Neuronal stem cell (in vitro differentiated cells): Measurements from ENCODE around the gene FHIT.

Experiments
- DNase-seq: peaks from one replicate; pipeline ENCODE4 v3.0.0-alpha.2; 2013; ENCODE audit warnings: low spot score
- H2AFZ ChIP-seq: one replicate; pipeline ENCODE4 v1.6.1; 2013; ENCODE audit warnings: mild to moderate bottlenecking, low read length, inconsistent platforms
- H2AK5ac ChIP-seq: 2 replicates; pipeline ENCODE4 v1.6.1; 2013; ENCODE audit warnings: low read depth, mild to moderate bottlenecking, inconsistent platforms, low read length, moderate library complexity, mixed read lengths
- H2BK120ac ChIP-seq: 2 replicates; pipeline ENCODE4 v1.6.1; 2013; ENCODE audit warnings: low read depth, mild to moderate bottlenecking, inconsistent platforms, low read length, moderate library complexity, mixed read lengths
- H2BK12ac ChIP-seq: one replicate; pipeline ENCODE4 v1.6.1; 2013; ENCODE audit warnings: low read length, inconsistent platforms
- H2BK15ac ChIP-seq: 2 replicates; pipeline ENCODE4 v1.6.1; 2013; ENCODE audit warnings: mild to moderate bottlenecking, low read length, inconsistent platforms, mixed read lengths
- H2BK5ac ChIP-seq: one replicate; pipeline ENCODE4 v1.6.1; 2013; ENCODE audit warnings: inconsistent platforms, mild to moderate bottlenecking, low read length, moderate library complexity
- H3K14ac ChIP-seq: one replicate; pipeline ENCODE4 v1.6.1; 2013; ENCODE audit warnings: low read length, inconsistent platforms
- H3K18ac ChIP-seq: 2 replicates; pipeline ENCODE4 v1.6.1; 2013; ENCODE audit warnings: low read length, inconsistent platforms
- H3K23ac ChIP-seq: 2 replicates; pipeline ENCODE4 v1.6.1; 2013; ENCODE audit warnings: low read depth, mild to moderate bottlenecking, mixed read lengths, low read length, inconsistent platforms; ENCODE audit not compliant: poor library complexity
- H3K27ac ChIP-seq: replicated peaks from 3 replicates; pipeline ENCODE4 v1.5.1; 2013; ENCODE audit warnings: low read length, inconsistent platforms
- H3K27me3 ChIP-seq, 3 experiments: 2 replicates each; pipeline ENCODE4 v1.6.1; 2013; ENCODE audit warnings: low read length in 3 of 3, mild to moderate bottlenecking in 2 of 3, inconsistent platforms in 1 of 3, low read depth in 1 of 3, mixed read lengths in 1 of 3, moderate library complexity in 1 of 3; ENCODE audit not compliant: control insufficient read depth in 3 of 3, insufficient read depth in 3 of 3
- H3K36me3 ChIP-seq, 2 donors: replicated peaks in 1 of 2; 2 replicates each; pipeline ENCODE4 v1.6.1; 2013; ENCODE audit warnings: low read length in 2 of 2; ENCODE audit not compliant: control insufficient read depth in 2 of 2, insufficient read depth in 2 of 2
- H3K4ac ChIP-seq: 2 replicates; pipeline ENCODE4 v1.6.1; 2013; ENCODE audit warnings: inconsistent platforms, mild to moderate bottlenecking, low read length, moderate library complexity
- H3K4me1 ChIP-seq, 2 donors: 1 replicate in 1 of 2; 2 replicates in 1 of 2; pipeline ENCODE4 v1.6.1; 2013; ENCODE audit warnings: low read length in 2 of 2, low read depth in 1 of 2; ENCODE audit not compliant: control insufficient read depth in 2 of 2, insufficient read depth in 1 of 2
- H3K4me2 ChIP-seq: one replicate; pipeline ENCODE4 v1.6.1; 2013; ENCODE audit warnings: mild to moderate bottlenecking, low read length, inconsistent platforms; ENCODE audit not compliant: insufficient read depth, poor library complexity, severe bottlenecking
- H3K4me3 ChIP-seq, 2 donors: 2 replicates each; pipeline ENCODE4 v1.5.1; 2013; ENCODE audit warnings: low read length in 2 of 2, mild to moderate bottlenecking in 2 of 2, inconsistent platforms in 1 of 2, moderate library complexity in 1 of 2
- H3K79me1 ChIP-seq: one replicate; pipeline ENCODE4 v1.6.1; 2013; ENCODE audit warnings: low read depth, mild to moderate bottlenecking, inconsistent platforms, low read length, moderate library complexity
- H3K9ac ChIP-seq: one replicate; pipeline ENCODE4 v1.6.1; 2013; ENCODE audit warnings: mild to moderate bottlenecking, low read depth, low read length, inconsistent platforms; ENCODE audit not compliant: poor library complexity
- H3K9me3 ChIP-seq, 2 donors: replicated peaks in 1 of 2; 2 replicates each; pipeline versions ENCODE3 to v1.6.1; 2013; ENCODE audit warnings: low read length in 2 of 2, mild to moderate bottlenecking in 2 of 2, inconsistent platforms in 1 of 2, low read depth in 1 of 2, mixed read lengths in 1 of 2, moderate library complexity in 1 of 2; ENCODE audit not compliant: control insufficient read depth in 2 of 2, insufficient read depth in 1 of 2
- H4K8ac ChIP-seq: one replicate; pipeline ENCODE4 v1.6.1; 2013; ENCODE audit warnings: low read depth, mild to moderate bottlenecking, inconsistent platforms, low read length, moderate library complexity
- H4K91ac ChIP-seq: one replicate; pipeline ENCODE4 v1.6.1; 2013; ENCODE audit warnings: low read length, low read depth, mild to moderate bottlenecking, inconsistent platforms; ENCODE audit not compliant: poor library complexity
- WGBS, 2 donors: extraction: QIAGEN DNeasy Blood & Tissue Kit; methylation state at CpG; one replicate each; pipeline ENCODE4 v1.1.7; 2013; ENCODE audit warnings: missing lambda C conversion rate in 2 of 2, mixed read lengths in 1 of 2; ENCODE audit not compliant: insufficient read length in 2 of 2, insufficient replicate concordance in 1 of 2; ENCODE audit errors: extremely low coverage in 2 of 2; 5-methylcytosine and 5-hydroxymethylcytosine counted together

FHIT gene

GRCh38 chr3:60262546-60262945 lies 988.7 kb downstream of the FHIT start:
- no peak for DNase-seq
- Histone ChIP-seq H3K9me3 (no peaks in the 10 kb centered on the region), H3K23ac (no peak overlapping the region), H2BK5ac (no peak overlapping the region), H3K9ac (no peak overlapping the region), H3K27me3 (no peaks in the 10 kb centered on the region), H3K4ac (no peak overlapping the region), H4K8ac (no peak overlapping the region), H2AK5ac (no peak overlapping the region), H3K18ac (no peak overlapping the region), H2BK12ac (no peak overlapping the region), H3K36me3 (no peaks in the 10 kb centered on the region), H2BK120ac (no peak overlapping the region), H3K4me3 (no peak overlapping the region), H3K79me1 (no peaks in the 10 kb centered on the region), H3K27ac (no peak overlapping the region), H3K14ac (no peak overlapping the region), H3K4me2 (no peak overlapping the region), H4K91ac (no peak overlapping the region), H2AFZ (no peak overlapping the region), H3K4me1 (no peaks in the 10 kb centered on the region), H2BK15ac (no peak overlapping the region)
- WGBS, 2 donors: no CpG with 5 or more reads among the region's 2 CpGs

DNA sequence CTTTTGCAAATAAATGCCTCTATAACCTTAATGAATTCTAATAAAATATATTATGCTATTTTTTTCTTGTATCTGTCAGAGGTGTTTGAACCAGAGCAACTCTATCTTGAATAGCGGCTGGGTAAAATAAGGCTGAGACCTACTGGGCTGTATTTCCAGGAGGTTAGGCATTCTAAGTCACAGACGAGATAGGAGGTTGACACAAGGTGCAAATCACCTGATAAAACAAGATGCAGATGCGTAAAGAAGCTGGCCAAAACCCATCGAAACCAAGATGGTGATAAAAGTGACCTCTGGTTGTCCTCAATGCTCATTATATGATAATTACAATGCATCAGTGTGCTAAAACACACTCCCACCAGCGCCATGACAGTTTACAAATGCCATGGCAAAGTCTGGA lies 990.7 kb downstream of the FHIT start:
- Histone ChIP-seq H2BK15ac (no peak overlapping the region), H3K18ac (no peak overlapping the region), H4K8ac (no peak overlapping the region), H3K4me3 (no peak overlapping the region), H2BK5ac (no peak overlapping the region), H3K27me3 (no peaks in the 10 kb centered on the region), H3K79me1 (no peaks in the 10 kb centered on the region), H3K4me2 (no peak overlapping the region), H2BK12ac (no peak overlapping the region), H3K23ac (no peak overlapping the region), H2BK120ac (no peak overlapping the region), H2AFZ (no peak overlapping the region), H2AK5ac (no peak overlapping the region), H3K27ac (no peak overlapping the region), H3K9ac (no peak overlapping the region), H4K91ac (no peak overlapping the region), H3K4ac (no peak overlapping the region), H3K9me3 (no peaks in the 10 kb centered on the region), H3K36me3 (no peaks in the 10 kb centered on the region), H3K4me1 (no peaks in the 10 kb centered on the region), H3K14ac (no peak overlapping the region)
- WGBS, 2 donors: no CpG with 5 or more reads among the region's 5 CpGs
- DNase-seq: no peak

GRCh38 chr3:60250810-60251209 lies 1000.4 kb downstream of the FHIT start:
- no peaks in the 10 kb centered on the region for H3K79me1 ChIP-seq
- DNase-seq: no peak
- no CpG with 5 or more reads among the region's 3 CpGs for WGBS, 2 donors
- no peak overlapping the region for H4K8ac ChIP-seq
- H3K27ac ChIP-seq: no peak overlapping the region
- H2AK5ac ChIP-seq: no peak overlapping the region
- H3K4ac ChIP-seq: no peak overlapping the region
- H3K14ac ChIP-seq: no peak overlapping the region
- no peak overlapping the region for H3K4me3 ChIP-seq
- no peaks in the 10 kb centered on the region for H3K9me3 ChIP-seq
- no peak overlapping the region for H2BK5ac ChIP-seq
- no peak overlapping the region for H4K91ac ChIP-seq
- no peaks in the 10 kb centered on the region for H3K4me1 ChIP-seq
- no peak overlapping the region for H2BK120ac ChIP-seq
- H3K9ac ChIP-seq: no peak overlapping the region
- H3K18ac ChIP-seq: no peak overlapping the region
- H3K36me3 ChIP-seq: no peaks in the 10 kb centered on the region
- no peak overlapping the region for H3K4me2 ChIP-seq
- H2AFZ ChIP-seq: no peak overlapping the region
- H2BK15ac ChIP-seq: no peak overlapping the region
- no peak overlapping the region for H3K23ac ChIP-seq
- no peaks in the 10 kb centered on the region for H3K27me3 ChIP-seq
- no peak overlapping the region for H2BK12ac ChIP-seq

GRCh38 chr3:60250206-60250605 lies 1001.0 kb downstream of the FHIT start:
- no peak overlapping the region for H4K91ac ChIP-seq
- no peak overlapping the region for H2AK5ac ChIP-seq
- H3K4me3 ChIP-seq: no peak overlapping the region
- no peaks in the 10 kb centered on the region for H3K36me3 ChIP-seq
- no peak overlapping the region for H3K4ac ChIP-seq
- H3K23ac ChIP-seq: no peak overlapping the region
- no peak overlapping the region for H3K18ac ChIP-seq
- no CpG with 5 or more reads among the region's 2 CpGs for WGBS, 2 donors
- no peak overlapping the region for H2BK15ac ChIP-seq
- H3K9me3 ChIP-seq: no peaks in the 10 kb centered on the region
- H3K4me1 ChIP-seq: no peaks in the 10 kb centered on the region
- no peak overlapping the region for H2BK5ac ChIP-seq
- no peaks in the 10 kb centered on the region for H3K27me3 ChIP-seq
- no peak overlapping the region for H3K4me2 ChIP-seq
- H2AFZ ChIP-seq: no peak overlapping the region
- no peak overlapping the region for H4K8ac ChIP-seq
- H3K27ac ChIP-seq: no peak overlapping the region
- no peak overlapping the region for H3K14ac ChIP-seq
- H2BK12ac ChIP-seq: no peak overlapping the region
- H2BK120ac ChIP-seq: no peak overlapping the region
- no peaks in the 10 kb centered on the region for H3K79me1 ChIP-seq
- DNase-seq: no peak
- H3K9ac ChIP-seq: no peak overlapping the region
